Neural cell (in vitro differentiated cells): ENCODE measurements around the gene FIBCD1. TPM values are rescaled to one million over a fixed set of nuclear protein-coding genes. Genes with fewer than 3 reads are reported as not detected.

ENCODE experiments used
- H2AFZ ChIP-seq: fragments of 200-600, 300-800 bp; sonication (generic), shearing (Covaris generic); 2 replicates; pipeline ENCODE4 v1.6.0; 2014; ENCODE audit warnings: low read depth, mild to moderate bottlenecking, antibody characterized with exemption, low read length, moderate library complexity
- H3F3A ChIP-seq: fragments of 200-600 bp; shearing (Covaris generic); 2 replicates; pipeline ENCODE4 v1.6.1; 2016; ENCODE audit warnings: mild to moderate bottlenecking, moderate library complexity, mixed read lengths, antibody characterized with exemption, low read length; ENCODE audit not compliant: insufficient read depth, poor library complexity, severe bottlenecking
- H3K27ac ChIP-seq: fragments of 200-600, 300-800 bp; sonication (generic), shearing (Covaris generic); 2 replicates; pipeline ENCODE4 v1.5.1; 2014; ENCODE audit warnings: mild to moderate bottlenecking, low read length, moderate library complexity
- H3K27me3 ChIP-seq: fragments of 300-800, 200-600 bp; sonication (generic), shearing (Covaris generic); 2 replicates; pipeline ENCODE4 v1.6.0; 2014; ENCODE audit warnings: mild to moderate bottlenecking, low read depth, low read length, moderate library complexity; ENCODE audit not compliant: insufficient read depth
- H3K36me3 ChIP-seq: fragments of 300-800, 200-600 bp; sonication (generic), shearing (Covaris generic); 2 replicates; pipeline ENCODE4 v1.5.1; 2014; ENCODE audit warnings: mild to moderate bottlenecking, antibody characterized with exemption, low read length, moderate library complexity; ENCODE audit not compliant: insufficient read depth
- H3K4me2 ChIP-seq: fragments of 300-800, 200-600 bp; sonication (generic), shearing (Covaris generic); 2 replicates; pipeline ENCODE4 v1.6.0; 2014; ENCODE audit warnings: mild to moderate bottlenecking, low read length
- H3K4me3 ChIP-seq: fragments of 300-800, 200-600 bp; sonication (generic), shearing (Covaris generic); 2 replicates; pipeline ENCODE4 v1.5.1; 2014; ENCODE audit warnings: mild to moderate bottlenecking, low read length, moderate library complexity
- H3K79me2 ChIP-seq: fragments of 200-600 bp; shearing (Covaris generic); replicated peaks from 2 replicates; pipeline ENCODE4 v1.6.0; 2014; ENCODE audit warnings: mild to moderate bottlenecking, low read length, moderate library complexity; ENCODE audit not compliant: insufficient read depth
- H3K9ac ChIP-seq: fragments of 300-800, 200-600 bp; sonication (generic), shearing (Covaris generic); 2 replicates; pipeline ENCODE4 v1.6.1; 2016; ENCODE audit warnings: mild to moderate bottlenecking, low read length, mixed read lengths
- H3K9me2 ChIP-seq: fragments of 200-600 bp; shearing (Covaris generic); 2 replicates; pipeline ENCODE4 v1.6.1; 2016; ENCODE audit warnings: mild to moderate bottlenecking, low read length, mixed read lengths; ENCODE audit not compliant: insufficient read depth
- H3K9me3 ChIP-seq: fragments of 200-600, 300-800 bp; sonication (generic), shearing (Covaris generic); 2 replicates; pipeline ENCODE4 v1.6.1; 2016; ENCODE audit warnings: mild to moderate bottlenecking, mixed run types, low read length, moderate library complexity, mixed read lengths
- H4K20me1 ChIP-seq: fragments of 200-600 bp; shearing (Covaris generic); 2 replicates; pipeline ENCODE4 v1.6.1; 2016; ENCODE audit warnings: mild to moderate bottlenecking, mixed run types; ENCODE audit not compliant: insufficient read depth
- CTCF ChIP-seq: fragments of 450-650 bp; IDR thresholded peaks from 2 replicates; pipeline ENCODE4 v1.5.1; 2014; ENCODE audit warnings: antibody characterized with exemption, mild to moderate bottlenecking, moderate library complexity; ENCODE audit not compliant: poor library complexity, severe bottlenecking
- EP300 ChIP-seq: fragments of 450-650 bp; conservative IDR thresholded peaks from 2 replicates; pipeline ENCODE4 v1.6.1; 2014; ENCODE audit warnings: antibody characterized with exemption, mild to moderate bottlenecking, moderate library complexity; ENCODE audit not compliant: poor library complexity, severe bottlenecking
- EZH2 ChIP-seq: fragments of 200-600, 300-800 bp; shearing (Covaris generic), sonication (generic); IDR thresholded peaks from 2 replicates; pipeline ENCODE4 v1.6.1; 2014; ENCODE audit warnings: antibody characterized with exemption, low read length, borderline replicate concordance, mild to moderate bottlenecking; ENCODE audit not compliant: insufficient read depth, poor library complexity, severe bottlenecking
- MXI1 ChIP-seq: fragments of 450-650 bp; conservative IDR thresholded peaks from 2 replicates; pipeline ENCODE4 v1.6.1; 2014; ENCODE audit warnings: antibody characterized with exemption, mild to moderate bottlenecking; ENCODE audit not compliant: poor library complexity, severe bottlenecking
- POLR2AphosphoS5 ChIP-seq: IDR thresholded peaks from 2 replicates; pipeline ENCODE4 v1.6.1; 2012
- RAD21 ChIP-seq: fragments of 450-650 bp; conservative IDR thresholded peaks from 2 replicates; pipeline ENCODE4 v1.6.1; 2014; ENCODE audit warnings: antibody characterized with exemption, mild to moderate bottlenecking, moderate library complexity
- SMC3 ChIP-seq: fragments of 450-650 bp; conservative IDR thresholded peaks from 2 replicates; pipeline ENCODE4 v1.6.1; 2014; ENCODE audit warnings: antibody characterized with exemption, mild to moderate bottlenecking, moderate library complexity; ENCODE audit not compliant: poor library complexity
- TAF1 ChIP-seq: IDR thresholded peaks from 2 replicates; pipeline ENCODE4 v1.6.1; 2012; ENCODE audit warnings: low read depth
- polyA plus RNA-seq: library from polyadenylated mRNA; depleted of rRNA; stranded (reverse); fragments of >200 nt; gene quantifications from 2 replicates; pipeline ENCODE4 v1.2.3, GENCODE V29; 2014
- TF ChIP-seq, protein P1 (sequence below): IDR thresholded peaks from 2 replicates; pipeline ENCODE4 v1.6.1; 2012; ENCODE audit warnings: borderline replicate concordance

The FIBCD1 gene
- polyA plus RNA-seq, 1 donor from 2014 or later = 2.7 TPM

DNA sequence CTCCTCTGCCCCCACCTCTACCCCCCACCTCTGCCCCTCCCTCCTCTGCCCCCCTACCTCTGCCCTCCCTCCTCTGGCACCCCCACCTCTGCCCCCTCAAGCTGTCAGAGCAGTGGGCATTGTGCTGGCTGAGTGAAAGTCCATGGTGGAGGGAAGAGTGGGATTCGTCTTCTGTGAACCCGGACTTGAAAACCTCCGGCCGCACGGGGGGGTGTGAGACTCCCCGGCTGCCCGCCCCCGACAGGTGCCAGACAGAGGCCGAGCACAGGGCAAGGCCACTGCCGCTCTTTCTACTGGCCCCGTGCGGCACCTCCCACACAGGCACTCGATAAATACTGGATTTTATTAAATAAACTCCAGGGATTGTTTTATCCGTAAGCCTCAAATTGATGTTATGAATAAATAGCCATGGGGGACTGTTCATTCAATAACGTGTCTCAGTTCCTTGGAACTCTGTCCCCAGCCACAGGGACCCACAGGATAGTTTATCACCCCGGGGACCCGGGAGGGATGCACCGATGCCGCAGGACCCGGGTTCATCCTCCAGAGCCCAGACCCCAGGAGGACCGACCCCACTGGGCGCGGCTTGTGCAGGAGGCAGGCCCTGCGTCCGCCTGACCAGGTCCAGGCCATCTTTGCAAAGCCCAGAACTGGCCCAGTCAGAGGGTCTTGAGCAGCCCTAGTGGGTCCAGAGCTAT lies 39.8 kb downstream of the FIBCD1 start:
- H3K9me2 ChIP-seq = no peaks in the 10 kb centered on the region
- no peaks in the 10 kb centered on the region for H3F3A ChIP-seq
- H3K27ac ChIP-seq = no peak overlapping the region
- H3K4me3 ChIP-seq = no peak overlapping the region
- H3K27me3 ChIP-seq = no peaks in the 10 kb centered on the region
- no peaks in the 10 kb centered on the region for H4K20me1 ChIP-seq
- H3K9ac ChIP-seq = no peak overlapping the region
- no peak overlapping the region for H2AFZ ChIP-seq
- no peak overlapping the region for H3K4me2 ChIP-seq
- no peaks in the 10 kb centered on the region for H3K36me3 ChIP-seq
- no peak for TF ChIP-seq EP300
- TF ChIP-seq SMC3 = no peak
- TF ChIP-seq CTCF = no peak
- TF ChIP-seq, protein P1, sequence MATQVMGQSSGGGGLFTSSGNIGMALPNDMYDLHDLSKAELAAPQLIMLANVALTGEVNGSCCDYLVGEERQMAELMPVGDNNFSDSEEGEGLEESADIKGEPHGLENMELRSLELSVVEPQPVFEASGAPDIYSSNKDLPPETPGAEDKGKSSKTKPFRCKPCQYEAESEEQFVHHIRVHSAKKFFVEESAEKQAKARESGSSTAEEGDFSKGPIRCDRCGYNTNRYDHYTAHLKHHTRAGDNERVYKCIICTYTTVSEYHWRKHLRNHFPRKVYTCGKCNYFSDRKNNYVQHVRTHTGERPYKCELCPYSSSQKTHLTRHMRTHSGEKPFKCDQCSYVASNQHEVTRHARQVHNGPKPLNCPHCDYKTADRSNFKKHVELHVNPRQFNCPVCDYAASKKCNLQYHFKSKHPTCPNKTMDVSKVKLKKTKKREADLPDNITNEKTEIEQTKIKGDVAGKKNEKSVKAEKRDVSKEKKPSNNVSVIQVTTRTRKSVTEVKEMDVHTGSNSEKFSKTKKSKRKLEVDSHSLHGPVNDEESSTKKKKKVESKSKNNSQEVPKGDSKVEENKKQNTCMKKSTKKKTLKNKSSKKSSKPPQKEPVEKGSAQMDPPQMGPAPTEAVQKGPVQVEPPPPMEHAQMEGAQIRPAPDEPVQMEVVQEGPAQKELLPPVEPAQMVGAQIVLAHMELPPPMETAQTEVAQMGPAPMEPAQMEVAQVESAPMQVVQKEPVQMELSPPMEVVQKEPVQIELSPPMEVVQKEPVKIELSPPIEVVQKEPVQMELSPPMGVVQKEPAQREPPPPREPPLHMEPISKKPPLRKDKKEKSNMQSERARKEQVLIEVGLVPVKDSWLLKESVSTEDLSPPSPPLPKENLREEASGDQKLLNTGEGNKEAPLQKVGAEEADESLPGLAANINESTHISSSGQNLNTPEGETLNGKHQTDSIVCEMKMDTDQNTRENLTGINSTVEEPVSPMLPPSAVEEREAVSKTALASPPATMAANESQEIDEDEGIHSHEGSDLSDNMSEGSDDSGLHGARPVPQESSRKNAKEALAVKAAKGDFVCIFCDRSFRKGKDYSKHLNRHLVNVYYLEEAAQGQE = no peak
- TF ChIP-seq TAF1 = no peak
- no peak for TF ChIP-seq POLR2AphosphoS5
- TF ChIP-seq MXI1 = no peak
- TF ChIP-seq RAD21 = no peak
- no peak for TF ChIP-seq EZH2
- H3K79me2 ChIP-seq = no peaks in the 10 kb centered on the region
- no peaks in the 10 kb centered on the region for H3K9me3 ChIP-seq

DNA sequence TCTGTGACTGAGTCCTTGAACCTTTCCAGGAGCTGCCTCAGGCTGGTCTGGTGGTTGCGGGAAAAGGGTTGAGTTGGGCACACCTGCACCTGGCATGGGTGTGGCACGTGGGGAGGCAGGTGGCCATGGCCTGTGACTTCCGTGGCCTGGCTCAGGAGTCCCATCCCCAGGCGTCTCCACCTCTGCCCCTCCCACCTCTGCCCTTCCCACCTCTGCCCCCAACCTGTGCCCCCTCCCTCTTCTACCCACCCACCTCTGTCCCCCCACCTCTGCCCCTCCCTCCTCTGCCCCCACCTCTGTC lies 40.5 kb downstream of the FIBCD1 start:
- no peaks in the 10 kb centered on the region for H3K9me3 ChIP-seq
- no peak for TF ChIP-seq EP300
- TF ChIP-seq EZH2 = no peak
- no peaks in the 10 kb centered on the region for H3K27me3 ChIP-seq
- no peaks in the 10 kb centered on the region for H3K9me2 ChIP-seq
- no peaks in the 10 kb centered on the region for H3K36me3 ChIP-seq
- peaks cover 2% of the 10 kb centered on the region for H3F3A ChIP-seq
- no peaks in the 10 kb centered on the region for H4K20me1 ChIP-seq
- H3K9ac ChIP-seq = no peak overlapping the region
- H2AFZ ChIP-seq = no peak overlapping the region
- no peak overlapping the region for H3K4me2 ChIP-seq
- no peak overlapping the region for H3K4me3 ChIP-seq
- no peak overlapping the region for H3K27ac ChIP-seq
- H3K79me2 ChIP-seq = no peaks in the 10 kb centered on the region
